NOMO-1 (cell line): Measurements from ENCODE around the gene GALNT1.
"Not testable (repeated sequence)": the region's sequence is repeated elsewhere in the genome, so short reads cannot be mapped to it uniquely, and the experiment has no call there.

Experiments
- DNase-seq, 2 experiments: peaks; one replicate each; lab custom pipeline; 2025; ENCODE audit not compliant: unreplicated experiment in 2 of 2; lab: John Stamatoyannopoulos, UW

GALNT1 gene

GRCh38 chr18:35581546-35581897 lies at the start of gene GALNT1:
GALNT1 (plus strand) TSS chr18:35581740; CDS start chr18:35654663, 72,923 bp downstream.
- no peak for DNase-seq

GRCh38 chr18:35533916-35534405 lies 47.6 kb upstream of the GALNT1 start:
- no peak for DNase-seq

DNA sequence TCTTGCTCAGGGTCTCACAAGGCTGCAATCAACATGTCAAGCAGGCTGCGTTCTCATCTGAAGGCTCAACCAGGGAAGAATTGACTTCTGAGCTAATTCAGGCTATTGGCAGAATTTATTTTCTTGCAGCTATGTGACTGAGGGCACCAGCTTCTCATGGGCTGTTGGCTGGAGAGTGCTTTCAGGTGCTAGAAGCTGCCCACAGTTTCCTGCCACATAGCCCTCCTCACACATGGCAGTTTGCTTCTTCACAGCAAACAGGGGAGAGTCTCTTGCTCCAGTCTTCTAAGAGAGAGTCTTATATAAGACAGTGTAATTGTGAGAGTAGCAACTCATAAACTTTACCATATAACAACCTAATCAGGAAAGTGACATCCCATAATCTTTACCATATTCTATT lies 46.2 kb upstream of the GALNT1 start:
- no peak for DNase-seq

GRCh38 chr18:35542356-35542755 lies 39.2 kb upstream of the GALNT1 start:
- DNase-seq, result no peak

DNA sequence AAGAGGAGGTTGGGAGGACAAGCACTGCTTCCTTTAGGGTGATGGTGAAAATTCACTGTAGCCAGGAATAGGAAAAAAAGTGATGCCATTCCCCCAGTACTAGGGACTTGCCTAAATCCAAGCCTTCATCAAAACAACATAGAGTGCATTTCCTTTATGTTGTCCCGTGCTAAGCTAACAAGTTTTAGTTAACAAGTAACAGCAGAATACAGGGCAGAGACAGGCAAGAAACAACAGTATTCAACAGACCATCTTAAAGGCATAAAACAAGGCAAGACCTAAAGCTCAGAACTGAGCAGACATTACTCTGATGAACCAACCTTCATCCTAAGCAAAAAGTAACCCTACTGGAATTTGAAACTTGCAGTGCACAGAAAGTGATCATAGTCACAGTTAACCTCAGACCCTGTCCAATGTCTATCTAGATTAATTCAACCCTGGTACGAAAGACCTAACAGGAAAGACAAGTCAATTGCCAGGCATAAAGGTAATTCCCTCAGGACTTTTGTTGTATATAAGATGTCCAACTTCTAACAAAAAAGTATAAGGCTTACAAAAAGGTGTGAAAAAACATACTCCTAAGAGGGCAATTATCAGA lies 34.4 kb upstream of the GALNT1 start:
- DNase-seq, result no peak

DNA sequence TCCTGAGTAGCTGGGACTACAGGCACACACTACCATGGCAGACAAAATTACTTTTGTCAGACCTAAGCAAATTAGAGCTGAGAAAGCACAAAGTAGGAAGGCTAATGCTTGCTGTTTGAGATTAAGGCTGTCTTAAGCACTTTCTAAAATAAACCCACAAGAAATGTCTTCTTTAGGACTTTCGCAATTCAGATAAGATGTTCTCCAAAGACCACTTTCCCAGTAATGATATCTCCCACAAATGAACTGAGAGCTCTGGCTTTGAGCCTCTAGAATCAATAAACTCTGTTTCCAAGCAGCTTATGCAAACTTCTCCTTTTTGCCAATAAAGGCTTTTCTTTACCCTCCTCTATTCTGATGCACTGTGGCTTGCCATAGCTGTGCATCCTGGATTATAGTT lies 32.0 kb upstream of the GALNT1 start:
- DNase-seq, result peak in 1 of 2 experiments; percentile 10

- DNase-seq, result no peak
These were observed 28.2 kb upstream of the GALNT1 start for GRCh38 chr18:35553300-35553699.

- DNase-seq, result not testable (repeated sequence)
These were observed 26.0 kb upstream of the GALNT1 start for GRCh38 chr18:35555538-35555937.

DNA sequence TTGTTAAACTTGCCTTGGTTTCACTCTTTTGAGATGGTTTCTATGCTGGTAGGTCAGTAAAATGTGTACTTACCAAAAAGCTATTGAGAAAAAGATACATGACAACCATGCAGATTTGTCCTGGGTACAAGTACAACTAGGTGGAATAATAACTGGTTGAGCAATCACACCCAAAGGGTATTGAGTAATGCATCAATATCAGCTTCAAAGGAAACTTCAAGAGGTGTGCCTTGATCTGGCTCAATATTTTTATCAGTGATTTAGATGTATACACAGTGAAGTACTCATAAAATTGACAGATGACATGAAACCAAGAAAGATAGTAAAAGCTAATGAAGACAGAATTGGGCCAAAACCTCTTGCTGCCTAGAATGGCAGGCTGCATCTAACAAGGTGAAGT lies 21.7 kb upstream of the GALNT1 start:
- DNase-seq, result no peak

- peak in 1 of 2 experiments; percentile 17 for DNase-seq
These were observed 16.6 kb upstream of the GALNT1 start for GRCh38 chr18:35564795-35565453.

GRCh38 chr18:35566019-35566418 lies 15.5 kb upstream of the GALNT1 start:
- no peak for DNase-seq

GRCh38 chr18:35570182-35570581 lies 11.4 kb upstream of the GALNT1 start:
- DNase-seq, result no peak

DNA sequence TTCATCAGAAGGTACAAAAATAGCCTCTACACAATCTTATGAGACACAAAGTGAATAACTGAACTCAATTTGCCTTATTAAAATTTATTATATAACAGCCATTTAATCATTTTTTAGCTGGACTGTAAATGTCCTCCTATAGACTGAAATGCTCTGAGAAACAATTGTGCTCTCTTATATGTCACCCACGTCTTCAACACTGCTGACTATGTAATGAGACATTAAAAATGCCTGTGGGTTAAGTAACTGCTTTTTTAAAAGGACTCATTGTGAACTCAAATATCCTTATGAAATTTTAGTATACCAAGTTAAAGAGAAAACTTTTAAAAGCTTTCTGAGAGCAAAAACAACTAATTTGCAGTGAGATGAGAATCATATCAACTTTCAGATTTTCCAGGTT lies 10.4 kb upstream of the GALNT1 start:
- DNase-seq, result no peak

- DNase-seq, result no peak
These were observed 8.9 kb upstream of the GALNT1 start for GRCh38 chr18:35572644-35573043.

GRCh38 chr18:35573531-35573930 lies 8.0 kb upstream of the GALNT1 start:
- no peak for DNase-seq

- DNase-seq, result not testable (repeated sequence)
These were observed 5.2 kb upstream of the GALNT1 start for GRCh38 chr18:35576240-35576845.

GRCh38 chr18:35577045-35577848 lies 4.3 kb upstream of the GALNT1 start:
- no peak for DNase-seq

GRCh38 chr18:35578481-35578880 lies 3.1 kb upstream of the GALNT1 start:
- DNase-seq, result no peak

DNA sequence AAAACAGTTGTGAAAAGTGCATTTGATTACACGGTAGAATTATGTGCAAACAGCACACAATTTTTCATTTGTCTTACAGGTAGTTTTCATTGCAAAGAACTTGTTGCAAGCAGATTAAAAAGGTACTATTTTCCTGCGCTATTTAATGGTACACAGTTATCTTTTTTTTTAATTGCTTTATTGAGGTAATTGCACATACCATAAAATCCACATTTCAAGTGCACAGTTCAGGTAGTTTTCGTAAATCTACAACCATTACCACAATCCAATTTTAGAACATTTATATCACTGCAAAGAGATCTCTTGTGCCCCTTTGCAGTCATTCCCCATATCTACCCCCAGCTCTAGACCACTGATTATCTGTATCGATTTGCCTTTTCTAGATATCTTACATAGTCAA lies 2.6 kb upstream of the GALNT1 start:
- DNase-seq, result no peak

GRCh38 chr18:35580701-35581539 lies 620 bp upstream of the GALNT1 start:
- DNase-seq, result peak; percentile 21 to 52
